B cell (primary cell): ENCODE results near the gene MALSU1. TPM values are rescaled to one million over a fixed set of nuclear protein-coding genes. Genes with fewer than 3 reads are reported as not detected.

ENCODE experiments used
- ATAC-seq: fragments of 200-7000 bp; cut with Tn5 transposase; one replicate; pipeline ENCODE4 v1.10.0; 2021; ENCODE audit warnings: low read depth, mild to moderate bottlenecking, moderate number of reproducible peaks, moderate library complexity
- CTCF ChIA-PET: fragments of 350-600 bp; sonication (Branson Sonifier 250); formaldehyde crosslinking; loops from one replicate; lab custom pipeline; 2021; ENCODE audit warnings: antibody characterized with exemption, inconsistent platforms; lab: Charles Lee
- POLR2A ChIA-PET: fragments of 350-600 bp; sonication (Branson Sonifier 250); formaldehyde crosslinking; loops from one replicate; lab custom pipeline; 2021; ENCODE audit warnings: antibody characterized with exemption; lab: Charles Lee
- DNase-seq: peaks from one replicate; pipeline ENCODE4 v3.0.0; 2013
- H2AFZ ChIP-seq: 2 replicates; pipeline ENCODE4 v1.6.1; 2012; ENCODE audit warnings: mild to moderate bottlenecking, low read depth, low read length; ENCODE audit not compliant: insufficient read depth, poor library complexity, severe bottlenecking
- H3K27ac ChIP-seq, 2 donors: 1 replicate in 1 of 2; 2 replicates in 1 of 2; pipeline ENCODE4 v1.5.1; 2012 to 2013; ENCODE audit warnings: low read length in 2 of 2, mild to moderate bottlenecking in 2 of 2, moderate library complexity in 1 of 2
- H3K27me3 ChIP-seq, 4 experiments: fragments of 200-600 bp in 1 of 4; sonication (generic) in 1 of 4; replicated peaks in 1 of 4; 1 replicate in 2 of 4; 2 replicates in 2 of 4; pipeline versions ENCODE4 v1.6.1 to v1.7.0; 2013 to 2016; ENCODE audit warnings: low read length in 3 of 4, mild to moderate bottlenecking in 2 of 4, mixed read lengths in 1 of 4, moderate library complexity in 1 of 4; ENCODE audit not compliant: insufficient read depth in 4 of 4, control insufficient read depth in 3 of 4; ENCODE audit errors: control extremely low read depth in 1 of 4
- H3K36me3 ChIP-seq, 2 experiments: replicated peaks in 1 of 2; 1 replicate in 1 of 2; 2 replicates in 1 of 2; pipeline versions ENCODE4 v1.6.1 to v1.7.1; 2013; ENCODE audit warnings: low read length in 1 of 2; ENCODE audit not compliant: insufficient read depth in 2 of 2, control insufficient read depth in 1 of 2; ENCODE audit errors: control extremely low read depth in 1 of 2, extremely low read depth in 1 of 2
- H3K4me1 ChIP-seq, 2 donors: fragments of 200-600 bp in 1 of 2; sonication (generic) in 1 of 2; 1 replicate in 1 of 2; 2 replicates in 1 of 2; pipeline versions ENCODE4 v1.5.1 to v1.6.1; 2013 to 2017; ENCODE audit warnings: low read length in 2 of 2; ENCODE audit not compliant: control insufficient read depth in 2 of 2, insufficient read depth in 2 of 2
- H3K4me2 ChIP-seq: replicated peaks from 2 replicates; pipeline ENCODE3; 2012; ENCODE audit warnings: mild to moderate bottlenecking, low read depth, low read length; ENCODE audit not compliant: poor library complexity, severe bottlenecking
- H3K4me3 ChIP-seq, 5 experiments: fragments of 200-600 bp in 1 of 5; sonication (generic) in 1 of 5; 1 replicate in 3 of 5; 2 replicates in 2 of 5; pipeline versions ENCODE4 v1.5.1 to v1.7.0; 2011 to 2016; ENCODE audit warnings: low read length in 4 of 5, mild to moderate bottlenecking in 4 of 5, low read depth in 2 of 5, control low read depth in 1 of 5, moderate library complexity in 1 of 5; ENCODE audit not compliant: insufficient read depth in 1 of 5; ENCODE audit errors: control extremely low read depth in 1 of 5, extremely low read depth in 1 of 5
- H3K79me2 ChIP-seq: fragments of 200-600 bp; sonication (generic); one replicate; pipeline ENCODE4 v1.6.0; 2016; ENCODE audit warnings: low read length; ENCODE audit not compliant: control insufficient read depth, insufficient read depth
- H3K9ac ChIP-seq: fragments of 200-600 bp; sonication (generic); 2 replicates; pipeline ENCODE4 v1.6.1; 2017; ENCODE audit warnings: mild to moderate bottlenecking, low read length, moderate library complexity
- H3K9me3 ChIP-seq, 3 donors: one replicate each; pipeline versions ENCODE4 v1.6.1 to v1.7.1; 2013; ENCODE audit warnings: low read length in 2 of 3; ENCODE audit not compliant: control insufficient read depth in 2 of 3, insufficient read depth in 1 of 3; ENCODE audit errors: control extremely low read depth in 1 of 3
- H4K20me1 ChIP-seq: 2 replicates; pipeline ENCODE4 v1.6.0; 2012; ENCODE audit warnings: mild to moderate bottlenecking, low read length; ENCODE audit not compliant: insufficient read depth, control insufficient read depth, poor library complexity, severe bottlenecking
- H3K27ac Mint-ChIP-seq: one replicate; pipeline ENCODE4 v1.8.0; 2021; ENCODE audit warnings: mixed read lengths
- H3K27me3 Mint-ChIP-seq: one replicate; pipeline ENCODE4 v1.8.0; 2021; ENCODE audit warnings: mixed read lengths
- H3K4me1 Mint-ChIP-seq: one replicate; pipeline ENCODE4 v1.8.0; 2021; ENCODE audit warnings: mixed read lengths
- H3K4me3 Mint-ChIP-seq: one replicate; pipeline ENCODE4 v1.8.0; 2021; ENCODE audit warnings: mixed read lengths
- H3K9me3 Mint-ChIP-seq: one replicate; pipeline ENCODE4 v1.8.0; 2022; ENCODE audit warnings: mixed read lengths; ENCODE audit not compliant: insufficient read depth
- CTCF ChIP-seq: fragments of 200-600 bp; IDR thresholded peaks from one replicate; pipeline ENCODE4 v1.8.0; 2022; ENCODE audit warnings: antibody characterized with exemption, mild to moderate bottlenecking
- EZH2 ChIP-seq: IDR thresholded peaks from 2 replicates; pipeline ENCODE4 v1.6.1; 2012; ENCODE audit warnings: borderline replicate concordance, low read depth, mild to moderate bottlenecking, moderate library complexity, low read length; ENCODE audit not compliant: insufficient read depth, poor library complexity, severe bottlenecking
- WGBS: methylation state at CpG from one replicate; pipeline ENCODE4 v1.1.5; 2013; ENCODE audit warnings: missing lambda C conversion rate; ENCODE audit not compliant: insufficient coverage; 5-methylcytosine and 5-hydroxymethylcytosine counted together
- intact Hi-C: fragments of 100-400 bp; cut with micrococcal nuclease; formaldehyde crosslinking; loops from one replicate; pipeline ENCODE4 v1.10.0; 2022
- polyA plus RNA-seq: library from polyadenylated mRNA; depleted of rRNA; stranded (reverse); fragments of >200 nt; gene quantifications from 2 replicates; pipeline ENCODE4 v1.2.3, GENCODE V29; 2012
- total RNA-seq, 2 donors: library from RNA; stranded (reverse); fragments of 120-200 nt in 1 of 2; gene quantifications; 1 replicate in 1 of 2; 2 replicates in 1 of 2; pipeline versions ENCODE4 v1.2.3 to v1.2.4, GENCODE V29; 2013 to 2022

MALSU1 gene
- total and polyA plus RNA-seq, 2 donors (not counting 1 experiment from before 2014, with no cell fraction given): 20.8 to 38.0 TPM

GRCh38 chr7:23261843-23262452 lies 37.2 kb upstream of the MALSU1 start:
- Histone ChIP-seq H3K79me2 (no peaks in the 10 kb centered on the region), H2AFZ (no peak overlapping the region), H3K9me3 (no peaks in the 10 kb centered on the region), H4K20me1 (no peaks in the 10 kb centered on the region), H3K36me3 (no peaks in the 10 kb centered on the region), H3K27ac (no peak overlapping the region), H3K4me1 (peaks cover 0 to 2% of the 10 kb centered on the region in 2 donors), H3K9ac (no peak overlapping the region), H3K4me3 (no peak overlapping the region), H3K4me2 (peak overlapping the region; percentile 25), H3K27me3 (peaks cover 0 to 3% (median 0%) of the 10 kb centered on the region in 4 experiments)
- TF ChIP-seq EZH2 (no peak), CTCF (peak; percentile 85)
- 0% methylated on average over 1 of the region's 7 CpGs for WGBS
- Mint-ChIP-seq H3K4me1 (no peaks in the 10 kb centered on the region), H3K4me3 (no peak overlapping the region), H3K27ac (no peak overlapping the region), H3K27me3 (peaks cover 11% of the 10 kb centered on the region), H3K9me3 (no peaks in the 10 kb centered on the region)
- ChIA-PET POLR2A (no interaction called here), CTCF (interaction anchor here (0.7 to 6.5 kb wide), 5 partner anchors 8 to 452 kb away, joined by 3 to 52 read pairs (median 4); no protein-coding TSS in a partner anchor)
- intact Hi-C loops: loop anchor here (1.0 to 10.0 kb wide), 2 partner anchors 450 to 737 kb away; no protein-coding TSS in a partner anchor
- ATAC-seq (peak; percentile 76), DNase-seq (peak; percentile 64)

- H3K4me3 ChIP-seq: no peak overlapping the region
- H4K20me1 ChIP-seq: no peaks in the 10 kb centered on the region
- DNase-seq (no peak), ATAC-seq (no peak)
- Mint-ChIP-seq H3K27me3 (no peaks in the 10 kb centered on the region), H3K4me3 (no peak overlapping the region), H3K9me3 (no peaks in the 10 kb centered on the region), H3K27ac (no peak overlapping the region), H3K4me1 (no peaks in the 10 kb centered on the region)
- H3K9me3 ChIP-seq: no peaks in the 10 kb centered on the region
- no peaks in the 10 kb centered on the region for H3K79me2 ChIP-seq
- no peak overlapping the region for H3K4me2 ChIP-seq
- ChIA-PET CTCF (interaction anchor here (6.5 kb wide), 1 partner anchor 8 kb away, joined by 52 read pairs; no protein-coding TSS in a partner anchor), POLR2A (no interaction called here)
- intact Hi-C loops: loop anchor here (10.0 kb wide), 1 partner anchor 740 kb away; no protein-coding TSS in a partner anchor
- peaks cover 0 to under 1% (median 0%) of the 10 kb centered on the region in 4 experiments for H3K27me3 ChIP-seq
- peaks cover 0 to 2% of the 10 kb centered on the region in 2 donors for H3K4me1 ChIP-seq
- H3K9ac ChIP-seq: no peak overlapping the region
- no peak overlapping the region for H2AFZ ChIP-seq
- H3K27ac ChIP-seq: no peak overlapping the region
- TF ChIP-seq EZH2 (no peak), CTCF (no peak)
- 72% methylated on average over 5 of the region's 7 CpGs for WGBS
- H3K36me3 ChIP-seq: no peaks in the 10 kb centered on the region
These were observed 34.2 kb upstream of the MALSU1 start for GRCh38 chr7:23264916-23265458.
